HEK293 (cell line): Measurements from ENCODE around the gene RBMS1.

Source experiments
- CTCF ChIA-PET: fragments of 350-600 bp; formaldehyde crosslinking; extraction: SDS; loops from one replicate; lab custom pipeline; 2021; ENCODE audit warnings: antibody characterized with exemption; lab: Yijun Ruan, JAX
- POLR2A ChIA-PET: fragments of 300-600 bp; formaldehyde crosslinking; extraction: SDS; loops from one replicate; lab custom pipeline; 2020; ENCODE audit warnings: antibody characterized with exemption, inconsistent platforms; lab: Yijun Ruan, JAX
- H3K27ac ChIP-seq: fragments of 200-500 bp; sonication (Bioruptor generic); 2 replicates; pipeline ENCODE4 v1.5.1; 2014; ENCODE audit warnings: low read depth, low read length, control low read depth, inconsistent platforms; ENCODE audit errors: extremely low read depth
- H3K36me3 ChIP-seq, 2 experiments: fragments of 200-500 bp in 1 of 2; sonication (Bioruptor generic) in 1 of 2; 1 replicate in 1 of 2; 2 replicates in 1 of 2; pipeline ENCODE4 v1.5.1; 2014 to 2017; ENCODE audit warnings: inconsistent platforms in 2 of 2, low read length in 2 of 2; ENCODE audit not compliant: control insufficient read depth in 2 of 2, insufficient read depth in 1 of 2
- H3K4me1 ChIP-seq: fragments of 200-500 bp; sonication (Bioruptor generic); 2 replicates; pipeline ENCODE4 v1.5.1; 2014; ENCODE audit warnings: mild to moderate bottlenecking, low read length, inconsistent platforms; ENCODE audit not compliant: control insufficient read depth, insufficient read depth
- H3K4me3 ChIP-seq: 2 replicates; pipeline ENCODE4 v1.5.1; 2011; ENCODE audit warnings: low read depth, mild to moderate bottlenecking, control low read depth, low read length, moderate library complexity
- H3K9me3 ChIP-seq: fragments of 200-500 bp; sonication (Bioruptor generic); 2 replicates; pipeline ENCODE4 v1.5.1; 2014; ENCODE audit warnings: low read depth, low read length, inconsistent platforms; ENCODE audit not compliant: control insufficient read depth, insufficient read depth
- CTCF ChIP-seq: fragments of 450-650 bp; formaldehyde crosslinking; IDR thresholded peaks from 2 replicates; pipeline ENCODE4 v1.5.1; 2016; ENCODE audit warnings: missing biosample characterization, missing genetic modification characterization
- OVOL3 ChIP-seq: fragments of 450-650 bp; formaldehyde crosslinking; IDR thresholded peaks from 2 replicates; pipeline ENCODE4 v1.5.1; 2016; ENCODE audit warnings: missing biosample characterization, missing genetic modification characterization
- PATZ1 ChIP-seq: fragments of 450-650 bp; formaldehyde crosslinking; IDR thresholded peaks from 2 replicates; pipeline ENCODE4 v1.5.1; 2016; ENCODE audit warnings: missing biosample characterization, missing genetic modification characterization
- REST ChIP-seq: fragments of 450-650 bp; formaldehyde crosslinking; IDR thresholded peaks from 2 replicates; pipeline ENCODE4 v1.5.1; 2016; ENCODE audit warnings: missing biosample characterization, missing genetic modification characterization
- SP3 ChIP-seq: fragments of 450-650 bp; formaldehyde crosslinking; IDR thresholded peaks from 2 replicates; pipeline ENCODE4 v1.5.1; 2016; ENCODE audit warnings: missing biosample characterization, missing genetic modification characterization
- ZBTB20 ChIP-seq: fragments of 450-650 bp; formaldehyde crosslinking; IDR thresholded peaks from 2 replicates; pipeline ENCODE4 v1.5.1; 2016; ENCODE audit warnings: missing biosample characterization, missing genetic modification characterization
- ZBTB8A ChIP-seq: fragments of 450-650 bp; formaldehyde crosslinking; IDR thresholded peaks from 2 replicates; pipeline ENCODE4 v1.5.1; 2016; ENCODE audit warnings: missing biosample characterization, missing genetic modification characterization
- ZNF112 ChIP-seq: fragments of 450-650 bp; formaldehyde crosslinking; IDR thresholded peaks from 2 replicates; pipeline ENCODE4 v1.5.0; 2017; ENCODE audit warnings: missing biosample characterization, missing genetic modification characterization
- ZNF26 ChIP-seq: fragments of 450-650 bp; formaldehyde crosslinking; IDR thresholded peaks from 2 replicates; pipeline ENCODE4 v1.5.1; 2016; ENCODE audit warnings: missing biosample characterization, missing genetic modification characterization
- ZNF274 ChIP-seq, 2 experiments: fragments of 200-500 bp in 1 of 2; fragments of 450-650 bp in 1 of 2; sonication (Bioruptor generic) in 1 of 2; formaldehyde crosslinking in 1 of 2; IDR thresholded peaks; 2 replicates each; pipeline versions ENCODE4 v1.5.1 to v1.6.1; 2014 to 2016; ENCODE audit warnings: borderline replicate concordance in 1 of 2, inconsistent platforms in 1 of 2, low read length in 1 of 2, missing biosample characterization in 1 of 2, missing genetic modification characterization in 1 of 2
- ZNF354C ChIP-seq: fragments of 450-650 bp; formaldehyde crosslinking; IDR thresholded peaks from 2 replicates; pipeline ENCODE4 v1.5.1; 2016; ENCODE audit warnings: missing biosample characterization, missing genetic modification characterization, low read depth, borderline replicate concordance
- ZNF398 ChIP-seq: fragments of 450-650 bp; formaldehyde crosslinking; IDR thresholded peaks from 2 replicates; pipeline ENCODE4 v1.5.1; 2017; ENCODE audit warnings: missing biosample characterization, missing genetic modification characterization
- ZNF433 ChIP-seq: fragments of 450-650 bp; formaldehyde crosslinking; IDR thresholded peaks from 2 replicates; pipeline ENCODE4 v1.5.1; 2016; ENCODE audit warnings: missing biosample characterization, missing genetic modification characterization, low read depth
- ZNF747 ChIP-seq: fragments of 450-650 bp; formaldehyde crosslinking; IDR thresholded peaks from 2 replicates; pipeline ENCODE4 v1.5.1; 2016; ENCODE audit warnings: missing biosample characterization, missing genetic modification characterization
- TF ChIP-seq, protein P1 (sequence below): fragments of 450-650 bp; formaldehyde crosslinking; IDR thresholded peaks from 2 replicates; pipeline ENCODE4 v1.5.1; 2017; ENCODE audit warnings: missing biosample characterization, mild to moderate bottlenecking, missing genetic modification characterization, moderate library complexity

RBMS1 gene

DNA sequence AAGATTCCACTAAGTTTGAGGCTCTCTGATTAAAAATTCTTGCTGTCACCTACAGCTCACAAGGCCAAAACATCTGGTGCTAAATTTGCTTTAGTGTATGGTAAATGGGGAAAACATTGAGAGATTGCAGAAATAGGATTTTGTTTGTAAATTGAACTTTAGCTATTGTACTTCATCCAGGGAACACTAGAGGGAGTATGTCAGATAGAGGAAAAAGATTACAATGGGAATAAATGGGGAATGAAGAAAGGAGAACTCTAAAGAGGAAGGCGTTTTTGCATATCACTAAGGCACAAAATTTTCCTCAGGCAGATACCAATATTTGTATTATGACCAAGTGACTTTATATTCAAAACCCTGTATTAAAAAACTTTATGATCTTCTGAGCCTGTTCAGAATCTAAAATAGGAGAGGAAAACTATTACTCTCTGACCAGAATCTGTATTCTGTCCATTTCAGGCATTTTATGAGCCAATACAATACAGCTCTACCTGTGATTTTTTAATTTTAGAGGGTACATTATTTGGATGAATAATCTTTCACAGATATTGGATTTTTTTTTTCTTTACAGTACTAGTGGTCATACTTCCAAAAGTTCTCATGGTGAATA lies 241.2 kb downstream of the RBMS1 start (continued):
- TF ChIP-seq CTCF (tag by site-specific recombination), result 0 out of 2 replicates have a peak, but pooled peaks have one; percentile 35
- TF ChIP-seq, protein P1, sequence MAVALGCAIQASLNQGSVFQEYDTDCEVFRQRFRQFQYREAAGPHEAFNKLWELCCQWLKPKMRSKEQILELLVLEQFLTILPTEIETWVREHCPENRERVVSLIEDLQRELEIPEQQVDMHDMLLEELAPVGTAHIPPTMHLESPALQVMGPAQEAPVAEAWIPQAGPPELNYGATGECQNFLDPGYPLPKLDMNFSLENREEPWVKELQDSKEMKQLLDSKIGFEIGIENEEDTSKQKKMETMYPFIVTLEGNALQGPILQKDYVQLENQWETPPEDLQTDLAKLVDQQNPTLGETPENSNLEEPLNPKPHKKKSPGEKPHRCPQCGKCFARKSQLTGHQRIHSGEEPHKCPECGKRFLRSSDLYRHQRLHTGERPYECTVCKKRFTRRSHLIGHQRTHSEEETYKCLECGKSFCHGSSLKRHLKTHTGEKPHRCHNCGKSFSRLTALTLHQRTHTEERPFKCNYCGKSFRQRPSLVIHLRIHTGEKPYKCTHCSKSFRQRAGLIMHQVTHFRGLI (tag by site-specific recombination), result no peak
- no peak for TF ChIP-seq ZNF354C (tag by site-specific recombination)
- peak; percentile 50; the same call in 1 of the 2 replicates for TF ChIP-seq ZBTB20 (tag by site-specific recombination)
- no peak for TF ChIP-seq ZNF26 (tag by site-specific recombination)
- no peak for TF ChIP-seq ZNF747 (tag by site-specific recombination)
- TF ChIP-seq PATZ1, result no peak
- TF ChIP-seq SP3, result no peak
- TF ChIP-seq REST, result no peak
- no peak for TF ChIP-seq ZBTB8A (tag by site-specific recombination)

DNA sequence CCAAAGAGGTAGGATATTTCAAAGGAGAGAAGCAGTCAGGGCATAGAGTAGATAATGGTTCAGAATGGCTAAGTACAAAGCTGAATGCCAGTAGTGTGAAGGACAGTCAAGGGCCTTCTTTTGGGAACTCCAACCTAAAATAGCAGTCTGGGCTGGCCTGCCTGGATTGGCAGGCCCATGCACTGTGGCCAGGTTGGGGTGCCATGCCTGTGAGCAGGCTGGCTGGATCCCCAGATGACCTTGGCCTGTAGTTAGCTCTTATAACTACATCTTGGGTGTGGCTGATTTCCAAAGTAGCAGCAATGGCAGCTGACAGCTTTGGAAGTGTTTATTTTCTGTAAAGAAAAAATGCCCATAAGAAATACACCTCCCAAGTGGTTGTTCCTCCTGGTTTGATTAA lies 242.0 kb downstream of the RBMS1 start:
- POLR2A ChIA-PET, result no interaction called here
- Histone ChIP-seq H3K27ac (no peak overlapping the region), H3K4me3 (no peak overlapping the region), H3K9me3 (no peaks in the 10 kb centered on the region), H3K36me3 (no peaks in the 10 kb centered on the region), H3K4me1 (no peaks in the 10 kb centered on the region)
- no peak for TF ChIP-seq ZNF112 (tag by site-specific recombination)
- TF ChIP-seq OVOL3 (tag by site-specific recombination), result no peak
- no peak for TF ChIP-seq ZNF274 (IDR thresholded peaks at IDR 0.05; ENCODE audit: low read length)
- no peak for TF ChIP-seq ZNF274 (tag by site-specific recombination; IDR thresholded peaks at IDR 0.05; ENCODE audit: borderline replicate concordance)
- no peak for TF ChIP-seq ZNF433 (tag by site-specific recombination)
- TF ChIP-seq ZNF398 (tag by site-specific recombination), result no peak
- CTCF ChIA-PET, result interaction anchor here (0.6 to 3.2 kb wide), 27 partner anchors 9 to 888 kb away, joined by 3 to 21 read pairs (median 3); no protein-coding TSS in a partner anchor
